Measurements from ENCODE around the gene PLEKHD1. TPM values are rescaled to one million over a fixed set of nuclear protein-coding genes. Genes with fewer than 3 reads are reported as not detected.

PLEKHD1 gene
- total RNA-seq, 1 experiment from 2014 or later: 1.2 TPM

- no peak for ATAC-seq
- no peaks in the 10 kb centered on the region for H3K9me2 ChIP-seq (ENCODE audit: insufficient read depth)
- BruUV-seq (replicated peaks): no TSS peak
These were observed 55.3 kb downstream of the PLEKHD1 start for GRCh38 chr14:69539631-69540410.

GRCh38 chr14:69540654-69541335 is 56.3 kb downstream of the PLEKHD1 start:
- no peaks in the 10 kb centered on the region for H3K9me3 ChIP-seq (ENCODE audit: control insufficient read depth in 1 of 2, insufficient read depth in 1 of 2, low read depth in 1 of 2, low read length in 2 of 2)
- DNase-seq (ENCODE audit: low read depth, low spot score): no peak
- CTCF ChIA-PET: interaction anchor here (0.8 kb wide), 1 partner anchor 8 kb away, joined by 3 read pairs; no protein-coding TSS in a partner anchor
- ATAC-seq: no peak
- H3K27me3 ChIP-seq (ENCODE audit: insufficient read depth, low read length): no peaks in the 10 kb centered on the region
- no peak overlapping the region for H2AFZ ChIP-seq (ENCODE audit: low read depth, low read length, poor library complexity, severe bottlenecking)
- intact Hi-C loops (cut with micrococcal nuclease): no loop called here
- no peak overlapping the region for H3K27ac ChIP-seq (ENCODE audit: low read depth, low read length)
- POLR2A ChIA-PET: no interaction called here
- H3K36me3 ChIP-seq (ENCODE audit: control insufficient read depth in 1 of 2, insufficient read depth in 2 of 2, low read length in 2 of 2): no peaks in the 10 kb centered on the region
- BruUV-seq (replicated peaks): no TSS peak
- H3K9me2 ChIP-seq (ENCODE audit: insufficient read depth): no peaks in the 10 kb centered on the region
- no peak overlapping the region for H3K4me3 ChIP-seq (replicated peaks in 1 of 2; ENCODE audit: low read depth in 1 of 2, low read length in 2 of 2)
- no peaks in the 10 kb centered on the region for H3K4me1 ChIP-seq (ENCODE audit: control insufficient read depth in 1 of 2, insufficient read depth in 2 of 2, low read length in 2 of 2)
- no peak overlapping the region for H3K9ac ChIP-seq (ENCODE audit: low read length)
- no peaks in the 10 kb centered on the region for H4K20me1 ChIP-seq (ENCODE audit: insufficient read depth)
- no peaks in the 10 kb centered on the region for H3K79me2 ChIP-seq (ENCODE audit: insufficient read depth, low read length)
- no peak overlapping the region for H3K4me2 ChIP-seq (ENCODE audit: low read length)
- RAD21 ChIA-PET (ENCODE audit: low non-redundant PET in 1 of 2, low total read pairs in 2 of 2, uncharacterized antibody in 2 of 2, unreplicated experiment in 2 of 2): interaction anchor here in 1 of 2 experiments (0.7 kb wide), 1 partner anchor 12 kb away, joined by 3 read pairs; no protein-coding TSS in a partner anchor
- TF ChIP-seq FOSL1 (IDR thresholded peaks at IDR 0.05; ENCODE audit: low read depth) (no peak), JUND (IDR thresholded peaks at IDR 0.05) (no peak), POLR2AphosphoS5 (IDR thresholded peaks at IDR 0.05; ENCODE audit: low read depth, low read length) (no peak), TCF7L2 (IDR thresholded peaks at IDR 0.05; ENCODE audit: borderline replicate concordance, extremely low read depth, insufficient read depth, insufficient read length) (no peak), CTCF (IDR thresholded peaks at IDR 0.05 in 2 of 3, conservative IDR thresholded peaks at IDR 0.05 in 1 of 3; ENCODE audit: borderline replicate concordance in 1 of 3, insufficient read depth in 1 of 3, low read depth in 2 of 3, low read length in 2 of 3) (no peak), YY1 (IDR thresholded peaks at IDR 0.05; ENCODE audit: extremely low read depth, insufficient replicate concordance, low read depth, low read length) (no peak), ZBTB33 (IDR thresholded peaks at IDR 0.05; ENCODE audit: extremely low read depth, insufficient replicate concordance, low read length) (no peak), ZNF274 (IDR thresholded peaks at IDR 0.05; ENCODE audit: low read depth, low read length) (no peak), MAX (IDR thresholded peaks at IDR 0.05) (no peak), POLR2A (IDR thresholded peaks at IDR 0.05; ENCODE audit: borderline replicate concordance, extremely low read depth, insufficient read depth, insufficient read length) (no peak), ELF1 (IDR thresholded peaks at IDR 0.05; ENCODE audit: borderline replicate concordance, low read depth) (no peak)

More at GRCh38 chr14:69539631-69540410, 55.3 kb downstream of the PLEKHD1 start:
- H3K27ac ChIP-seq (ENCODE audit: low read depth, low read length): no peak overlapping the region
- TF ChIP-seq CBX3 (IDR thresholded peaks at IDR 0.05; ENCODE audit: low read depth) (no peak), POLR2A (IDR thresholded peaks at IDR 0.05; ENCODE audit: borderline replicate concordance, extremely low read depth, insufficient read depth, insufficient read length) (no peak), FOSL1 (IDR thresholded peaks at IDR 0.05; ENCODE audit: low read depth) (no peak), YY1 (IDR thresholded peaks at IDR 0.05; ENCODE audit: extremely low read depth, insufficient replicate concordance, low read depth, low read length) (no peak), SRF (IDR thresholded peaks at IDR 0.05; ENCODE audit: low read depth) (no peak)
- DNase-seq (ENCODE audit: low read depth, low spot score): no peak
- H3K9me3 ChIP-seq (ENCODE audit: control insufficient read depth in 1 of 2, insufficient read depth in 1 of 2, low read depth in 1 of 2, low read length in 2 of 2): no peaks in the 10 kb centered on the region
- H3K9ac ChIP-seq (ENCODE audit: low read length): no peak overlapping the region
- CTCF ChIA-PET: interaction anchor here (0.8 kb wide), 1 partner anchor 9 kb away, joined by 3 read pairs; no protein-coding TSS in a partner anchor
- POLR2A ChIA-PET: no interaction called here
- intact Hi-C loops (cut with micrococcal nuclease): no loop called here
- no peaks in the 10 kb centered on the region for H3K27me3 ChIP-seq (ENCODE audit: insufficient read depth, low read length)
- H3K79me2 ChIP-seq (ENCODE audit: insufficient read depth, low read length): no peaks in the 10 kb centered on the region
- H2AFZ ChIP-seq (ENCODE audit: low read depth, low read length, poor library complexity, severe bottlenecking): no peak overlapping the region
- H4K20me1 ChIP-seq (ENCODE audit: insufficient read depth): no peaks in the 10 kb centered on the region
- H3K4me2 ChIP-seq (ENCODE audit: low read length): no peak overlapping the region
- H3K4me1 ChIP-seq (ENCODE audit: control insufficient read depth in 1 of 2, insufficient read depth in 2 of 2, low read length in 2 of 2): 0 out of 4 replicates have a peak, but pooled peaks cover 0 to 3% of the 10 kb centered on the region in 2 experiments
- no peaks in the 10 kb centered on the region for H3K36me3 ChIP-seq (ENCODE audit: control insufficient read depth in 1 of 2, insufficient read depth in 2 of 2, low read length in 2 of 2)
- RAD21 ChIA-PET (ENCODE audit: low non-redundant PET in 1 of 2, low total read pairs in 2 of 2, uncharacterized antibody in 2 of 2, unreplicated experiment in 2 of 2): interaction anchor here in 1 of 2 experiments (0.7 kb wide), 1 partner anchor 11 kb away, joined by 3 read pairs; no protein-coding TSS in a partner anchor
- no peak overlapping the region for H3K4me3 ChIP-seq (replicated peaks in 1 of 2; ENCODE audit: low read depth in 1 of 2, low read length in 2 of 2)

Measured in HCT116 (cell line).